Skeletal muscle tissue (tissue), 4 donors: ENCODE results near the gene HPCAL1. TPM values are rescaled to one million over a fixed set of nuclear protein-coding genes. Genes with fewer than 3 reads are reported as not detected.

Source experiments
- H3K27ac ChIP-seq: one replicate; pipeline ENCODE4 v1.7.0; 2013; ENCODE audit warnings: mild to moderate bottlenecking, low read depth, low read length, inconsistent platforms
- H3K27me3 ChIP-seq, 3 donors: one replicate each; pipeline ENCODE4 v1.7.0; 2013; ENCODE audit warnings: low read length in 3 of 3; ENCODE audit not compliant: control insufficient read depth in 3 of 3, insufficient read depth in 3 of 3
- H3K36me3 ChIP-seq, 3 donors: one replicate each; pipeline ENCODE4 v1.7.0; 2013; ENCODE audit warnings: low read length in 3 of 3; ENCODE audit not compliant: control insufficient read depth in 3 of 3, insufficient read depth in 3 of 3
- H3K4me1 ChIP-seq, 3 donors: one replicate each; pipeline ENCODE4 v1.7.0; 2013; ENCODE audit warnings: low read length in 3 of 3, mild to moderate bottlenecking in 3 of 3; ENCODE audit not compliant: control insufficient read depth in 3 of 3, insufficient read depth in 3 of 3
- H3K4me3 ChIP-seq, 3 donors: one replicate each; pipeline ENCODE4 v1.7.0; 2013; ENCODE audit warnings: low read length in 3 of 3
- H3K9ac ChIP-seq, 3 donors: one replicate each; pipeline ENCODE4 v1.7.0; 2013; ENCODE audit warnings: low read length in 3 of 3, mild to moderate bottlenecking in 3 of 3, moderate library complexity in 2 of 3, low read depth in 1 of 3
- H3K9me3 ChIP-seq, 3 donors: one replicate each; pipeline ENCODE4 v1.7.0; 2013; ENCODE audit warnings: low read length in 3 of 3; ENCODE audit not compliant: control insufficient read depth in 3 of 3
- total RNA-seq: library from RNA; depleted of rRNA; stranded (reverse); fragments of >200 nt; gene quantifications from one replicate; pipeline ENCODE4 v1.2.3, GENCODE V29; 2014
- donor health status: Osteomylitis.

HPCAL1 gene
- total RNA-seq, 1 donor from 2014 or later = 15.1 TPM

- no peak overlapping the region for H3K9ac ChIP-seq
- H3K9me3 ChIP-seq = no peaks in the 10 kb centered on the region
- H3K36me3 ChIP-seq = no peaks in the 10 kb centered on the region
- no peaks in the 10 kb centered on the region for H3K27me3 ChIP-seq
- no peak overlapping the region for H3K4me3 ChIP-seq
- no peak overlapping the region for H3K27ac ChIP-seq
- H3K4me1 ChIP-seq = peaks cover 10 to 33% (median 14%) of the 10 kb centered on the region in 3 donors
Measured at GRCh38 chr2:10392100-10392499, 89.4 kb downstream of the HPCAL1 start.

GRCh38 chr2:10392548-10392947 is 89.8 kb downstream of the HPCAL1 start:
- Histone ChIP-seq H3K27me3 (no peaks in the 10 kb centered on the region), H3K4me3 (no peak overlapping the region), H3K4me1 (peaks cover 8 to 32% (median 17%) of the 10 kb centered on the region in 3 donors), H3K27ac (no peak overlapping the region), H3K9ac (no peak overlapping the region), H3K9me3 (no peaks in the 10 kb centered on the region), H3K36me3 (no peaks in the 10 kb centered on the region)

GRCh38 chr2:10392951-10393639 is 90.4 kb downstream of the HPCAL1 start:
- peaks cover 8 to 33% (median 18%) of the 10 kb centered on the region in 3 donors for H3K4me1 ChIP-seq
- no peak overlapping the region for H3K4me3 ChIP-seq
- H3K9me3 ChIP-seq = no peaks in the 10 kb centered on the region
- H3K27ac ChIP-seq = no peak overlapping the region
- H3K27me3 ChIP-seq = no peaks in the 10 kb centered on the region
- H3K9ac ChIP-seq = no peak overlapping the region
- no peaks in the 10 kb centered on the region for H3K36me3 ChIP-seq

GRCh38 chr2:10393640-10393982 is 90.9 kb downstream of the HPCAL1 start:
- Histone ChIP-seq H3K27ac (no peak overlapping the region), H3K36me3 (no peaks in the 10 kb centered on the region), H3K9me3 (no peaks in the 10 kb centered on the region), H3K27me3 (no peaks in the 10 kb centered on the region), H3K9ac (no peak overlapping the region), H3K4me3 (no peak overlapping the region), H3K4me1 (peaks cover 8 to 33% (median 19%) of the 10 kb centered on the region in 3 donors)

DNA sequence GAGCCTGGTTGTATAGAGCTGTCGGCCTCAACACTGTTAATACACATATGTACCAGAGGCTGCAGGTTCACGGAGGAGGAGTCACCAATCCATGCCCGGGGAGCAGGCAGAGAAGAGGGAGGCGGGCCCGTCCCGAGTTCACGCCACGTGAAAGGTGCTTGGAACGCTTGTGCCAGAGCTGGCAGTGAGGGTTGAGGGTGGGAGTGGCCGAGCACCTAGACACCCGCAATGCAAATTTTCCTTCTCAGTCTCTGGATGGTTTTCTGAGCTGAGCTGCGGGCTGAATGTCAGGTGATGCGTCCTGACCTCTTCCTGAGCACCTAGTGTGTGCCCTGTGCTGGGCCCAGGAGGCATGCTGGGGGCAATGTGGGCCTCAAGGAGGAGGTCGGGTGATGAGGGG is 93.2 kb downstream of the HPCAL1 start:
- H3K36me3 ChIP-seq = no peaks in the 10 kb centered on the region
- H3K9ac ChIP-seq = no peak overlapping the region
- H3K27me3 ChIP-seq = no peaks in the 10 kb centered on the region
- no peaks in the 10 kb centered on the region for H3K9me3 ChIP-seq
- peaks cover 10 to 36% (median 14%) of the 10 kb centered on the region in 3 donors for H3K4me1 ChIP-seq
- H3K27ac ChIP-seq = no peak overlapping the region
- no peak overlapping the region for H3K4me3 ChIP-seq

- H3K9me3 ChIP-seq = no peaks in the 10 kb centered on the region
- no peak overlapping the region for H3K27ac ChIP-seq
- H3K9ac ChIP-seq = no peak overlapping the region
- no peak overlapping the region for H3K4me3 ChIP-seq
- no peaks in the 10 kb centered on the region for H3K36me3 ChIP-seq
- no peaks in the 10 kb centered on the region for H3K27me3 ChIP-seq
- H3K4me1 ChIP-seq = peaks cover 14 to 41% (median 16%) of the 10 kb centered on the region in 3 donors
Measured at GRCh38 chr2:10396464-10396863, 93.8 kb downstream of the HPCAL1 start.

- peaks cover 16 to 47% (median 17%) of the 10 kb centered on the region in 3 donors for H3K4me1 ChIP-seq
- no peaks in the 10 kb centered on the region for H3K36me3 ChIP-seq
- H3K27me3 ChIP-seq = no peaks in the 10 kb centered on the region
- H3K9ac ChIP-seq = no peak overlapping the region
- no peak overlapping the region for H3K4me3 ChIP-seq
- no peaks in the 10 kb centered on the region for H3K9me3 ChIP-seq
- no peak overlapping the region for H3K27ac ChIP-seq
Measured at GRCh38 chr2:10397297-10397875, 94.7 kb downstream of the HPCAL1 start.

DNA sequence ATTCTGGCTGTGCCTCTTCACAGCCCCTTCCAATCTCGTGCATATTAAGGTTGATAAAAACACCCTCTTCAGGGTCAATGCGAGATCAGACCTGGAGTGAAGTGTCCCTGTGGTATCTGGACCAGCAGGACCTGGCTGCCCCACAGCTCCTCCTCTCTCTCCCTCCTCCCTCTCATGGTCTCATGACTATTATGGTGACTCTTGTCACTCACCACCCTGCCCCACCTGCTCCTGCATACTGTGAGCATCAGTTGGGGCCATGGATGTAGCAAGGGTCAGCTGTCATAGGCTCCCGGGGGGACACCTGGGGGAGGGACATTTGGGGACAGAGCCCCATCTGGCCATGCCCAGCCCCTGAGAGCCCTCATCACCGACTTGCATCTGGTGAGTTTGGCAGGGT is 95.2 kb downstream of the HPCAL1 start:
- Histone ChIP-seq H3K9me3 (no peaks in the 10 kb centered on the region), H3K4me1 (peaks cover 16 to 45% (median 18%) of the 10 kb centered on the region in 3 donors), H3K36me3 (no peaks in the 10 kb centered on the region), H3K4me3 (no peak overlapping the region), H3K9ac (no peak overlapping the region), H3K27ac (no peak overlapping the region), H3K27me3 (no peaks in the 10 kb centered on the region)

GRCh38 chr2:10398496-10398895 is 95.8 kb downstream of the HPCAL1 start:
- no peak overlapping the region for H3K27ac ChIP-seq
- no peaks in the 10 kb centered on the region for H3K36me3 ChIP-seq
- no peaks in the 10 kb centered on the region for H3K9me3 ChIP-seq
- no peak overlapping the region for H3K9ac ChIP-seq
- H3K4me3 ChIP-seq = no peak overlapping the region
- H3K27me3 ChIP-seq = no peaks in the 10 kb centered on the region
- H3K4me1 ChIP-seq = peaks cover 16 to 41% (median 18%) of the 10 kb centered on the region in 3 donors

DNA sequence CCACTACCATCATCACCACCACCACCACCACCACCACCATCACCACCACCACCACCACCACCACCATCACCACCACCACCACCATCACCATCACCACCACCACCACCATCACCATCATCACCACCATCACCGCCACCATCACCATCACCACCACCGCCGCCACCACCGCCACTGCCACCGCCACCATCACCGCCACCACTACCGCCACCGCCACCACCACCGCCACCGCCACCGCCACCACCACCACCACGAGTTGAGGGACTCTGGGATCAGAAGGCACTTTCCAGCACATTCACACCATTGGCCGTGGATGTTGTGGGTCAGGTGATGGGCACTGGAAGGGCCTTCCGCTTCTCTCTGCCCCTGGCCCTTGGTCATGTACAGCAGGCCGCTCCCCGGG is 96.7 kb downstream of the HPCAL1 start:
- no peaks in the 10 kb centered on the region for H3K36me3 ChIP-seq
- no peaks in the 10 kb centered on the region for H3K9me3 ChIP-seq
- peaks cover 21 to 45% (median 22%) of the 10 kb centered on the region in 3 donors for H3K4me1 ChIP-seq
- no peak overlapping the region for H3K4me3 ChIP-seq
- H3K27ac ChIP-seq = no peak overlapping the region
- H3K27me3 ChIP-seq = no peaks in the 10 kb centered on the region
- H3K9ac ChIP-seq = no peak overlapping the region
